H1 (cell line): ENCODE measurements around the gene UBE2O. TPM values are rescaled to one million over a fixed set of nuclear protein-coding genes. Genes with fewer than 3 reads are reported as not detected.

Experiments
- MAX ChIP-seq: IDR thresholded peaks from 2 replicates; pipeline ENCODE4 v1.6.1; 2012; ENCODE audit warnings: inconsistent platforms
- polyA plus RNA-seq, 7 experiments: library from polyadenylated mRNA; depleted of rRNA in 3 of 7; stranded (reverse) in 5 of 7; unstranded in 2 of 7; fragments of >200 nt in 5 of 7; fragments of 200-250 nt in 2 of 7; gene quantifications; 1 replicate in 5 of 7; 2 replicates in 1 of 7; 4 replicates in 1 of 7; pipeline versions ENCODE4 v1.2.1 to v1.2.3, GENCODE V29; 2011 to 2013; ENCODE audit warnings: missing spikeins in 2 of 7, mixed read lengths in 2 of 7
- total RNA-seq: library from RNA; stranded (reverse); fragmentation: NEBNext Ultra II Directional; extraction: Animal tissue kit (Norgen Biotek cat#: 25700); gene quantifications from 2 replicates; pipeline ENCODE4 v1.2.1, GENCODE V29; 2021

UBE2O gene
- total and polyA plus RNA-seq, 2 of the 8 experiments (the other 6 are each of a cell fraction or from before 2014, with no cell fraction given) = 24.4 to 63.0 TPM

DNA sequence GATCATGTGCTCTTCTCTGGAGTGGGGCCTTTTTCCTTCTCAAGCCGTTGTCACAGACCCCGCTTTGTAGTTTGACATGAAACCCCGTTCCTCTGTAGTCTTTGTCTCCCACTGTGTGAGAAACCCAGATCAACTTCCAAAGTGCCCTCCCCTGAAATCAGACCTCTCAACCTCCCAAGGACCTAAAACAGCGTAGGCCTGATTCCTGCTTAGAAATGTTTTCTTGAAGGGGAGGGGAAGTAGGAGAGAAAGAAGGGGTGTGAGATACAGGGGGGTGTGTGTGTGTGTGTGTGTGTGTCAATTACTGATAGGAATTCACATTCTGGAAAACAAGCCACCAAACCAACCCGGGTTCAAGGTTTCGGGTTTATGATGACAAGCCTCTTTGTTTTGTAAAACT lies 1.4 kb downstream of the UBE2O start (continued):
- TF ChIP-seq MAX = no peak
